C4-2B (cell line): ENCODE results near the gene AUH.

Experiments used
- ZFX ChIP-seq: fragments of 450-650 bp; IDR thresholded peaks from 2 replicates; pipeline ENCODE4 v1.6.1; 2017
- TF ChIP-seq, protein P1 (sequence below): fragments of 450-650 bp; conservative IDR thresholded peaks from 2 replicates; pipeline ENCODE4 v1.5.1; 2017; ENCODE audit warnings: mild to moderate bottlenecking

DNA sequence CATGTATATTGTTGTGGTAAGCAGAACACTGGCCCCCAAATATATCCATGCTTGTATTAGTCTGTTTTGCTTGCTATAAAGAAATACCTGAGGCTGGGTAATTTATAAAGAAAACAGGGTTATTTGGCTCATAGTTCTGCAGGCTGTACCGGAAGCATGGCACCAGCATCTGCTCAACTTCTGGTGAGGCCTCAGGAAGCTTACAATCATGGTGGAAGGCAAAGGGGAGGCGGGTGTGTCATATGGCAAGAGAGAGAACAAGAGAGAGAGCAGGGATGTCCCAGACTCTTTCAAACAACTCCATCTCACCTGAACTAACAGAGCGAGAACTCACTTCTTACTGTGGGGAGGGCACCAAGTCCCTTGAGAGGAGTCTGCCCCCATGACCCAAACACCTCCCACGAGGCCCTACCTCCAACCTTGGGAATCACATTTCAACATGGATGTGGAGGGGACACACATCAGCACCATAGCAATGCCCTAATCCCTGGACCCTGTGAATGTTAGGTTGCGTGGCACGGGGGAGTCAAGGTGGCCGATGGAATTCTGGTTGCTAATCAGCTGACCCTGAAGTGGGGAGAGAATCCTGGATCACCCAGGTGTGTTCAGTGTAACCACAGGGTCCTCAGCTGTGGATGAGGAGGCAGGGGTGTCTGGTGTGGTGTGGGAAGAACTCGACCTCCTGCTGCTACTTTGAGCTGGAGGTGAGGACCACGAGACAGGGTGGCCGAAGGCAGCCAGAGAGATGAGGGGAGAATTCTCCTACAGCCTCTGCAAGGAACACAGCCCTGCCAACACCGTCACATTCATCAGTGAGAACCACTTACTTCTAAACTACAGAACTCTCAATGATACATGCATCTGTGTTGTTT is 172.8 kb downstream of the AUH start:
- TF ChIP-seq, protein P1, sequence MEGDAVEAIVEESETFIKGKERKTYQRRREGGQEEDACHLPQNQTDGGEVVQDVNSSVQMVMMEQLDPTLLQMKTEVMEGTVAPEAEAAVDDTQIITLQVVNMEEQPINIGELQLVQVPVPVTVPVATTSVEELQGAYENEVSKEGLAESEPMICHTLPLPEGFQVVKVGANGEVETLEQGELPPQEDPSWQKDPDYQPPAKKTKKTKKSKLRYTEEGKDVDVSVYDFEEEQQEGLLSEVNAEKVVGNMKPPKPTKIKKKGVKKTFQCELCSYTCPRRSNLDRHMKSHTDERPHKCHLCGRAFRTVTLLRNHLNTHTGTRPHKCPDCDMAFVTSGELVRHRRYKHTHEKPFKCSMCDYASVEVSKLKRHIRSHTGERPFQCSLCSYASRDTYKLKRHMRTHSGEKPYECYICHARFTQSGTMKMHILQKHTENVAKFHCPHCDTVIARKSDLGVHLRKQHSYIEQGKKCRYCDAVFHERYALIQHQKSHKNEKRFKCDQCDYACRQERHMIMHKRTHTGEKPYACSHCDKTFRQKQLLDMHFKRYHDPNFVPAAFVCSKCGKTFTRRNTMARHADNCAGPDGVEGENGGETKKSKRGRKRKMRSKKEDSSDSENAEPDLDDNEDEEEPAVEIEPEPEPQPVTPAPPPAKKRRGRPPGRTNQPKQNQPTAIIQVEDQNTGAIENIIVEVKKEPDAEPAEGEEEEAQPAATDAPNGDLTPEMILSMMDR: no peak
- no peak for TF ChIP-seq ZFX
